NCI-H2081 (cell line): ENCODE measurements around the gene C2orf69.

ENCODE experiments used
- DNase-seq, 2 experiments: peaks; one replicate each; lab custom pipeline; 2025; lab: John Stamatoyannopoulos, UW

C2orf69 gene

GRCh38 chr2:199968126-199968525 is 57.0 kb downstream of the C2orf69 start:
- DNase-seq = no peak

- no peak for DNase-seq
These were observed 61.1 kb downstream of the C2orf69 start for GRCh38 chr2:199972088-199972626.

GRCh38 chr2:199973703-199974102 is 62.6 kb downstream of the C2orf69 start:
- DNase-seq = peak in 1 of 2 experiments; percentile 23

- no peak for DNase-seq
These were observed 64.3 kb downstream of the C2orf69 start for GRCh38 chr2:199975273-199975895.
